MM.1S (cell line): ENCODE measurements around the gene GSN.

Experiments
- CTCF ChIP-seq: fragments of 300-600 bp; sonication (generic); IDR thresholded peaks from 2 replicates; pipeline ENCODE4 v1.5.1; 2016; ENCODE audit warnings: antibody characterized with exemption, low read length, mixed read lengths
- EZH2 ChIP-seq: fragments of 300-600 bp; sonication (generic); optimal IDR thresholded peaks from 2 replicates; pipeline ENCODE3; 2017; ENCODE audit warnings: low read depth, mild to moderate bottlenecking, antibody characterized with exemption, low read length, mixed read lengths
- EZH2phosphoT487 ChIP-seq: fragments of 300-600 bp; sonication (generic); IDR thresholded peaks from 2 replicates; pipeline ENCODE4 v1.6.1; 2018; ENCODE audit warnings: antibody characterized with exemption, low read length

DNA sequence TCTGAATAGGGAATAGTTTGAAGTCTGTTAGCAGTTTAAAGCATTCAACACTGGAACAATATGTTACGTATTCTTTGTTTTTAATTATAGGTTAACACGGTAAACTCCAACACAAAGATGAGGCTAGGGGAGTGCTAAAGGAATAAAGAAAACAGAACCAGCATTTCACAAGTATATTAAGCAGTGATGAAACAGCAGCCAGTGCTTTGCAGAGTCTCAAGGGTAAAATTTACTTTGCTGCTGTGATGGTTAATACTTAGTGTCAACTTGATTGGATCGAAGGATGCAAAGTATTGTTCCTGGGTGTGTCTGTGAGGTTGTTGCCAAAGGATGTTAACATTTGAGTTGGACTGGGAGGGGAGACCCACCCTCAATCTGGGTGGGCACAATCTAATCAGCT, 30.0 kb upstream of the GSN start:
- TF ChIP-seq CTCF = no peak
- TF ChIP-seq EZH2 = no peak
- TF ChIP-seq EZH2phosphoT487 = no peak
